Testis (tissue), 3 donors: ENCODE results near the gene FARS2. TPM values are rescaled to one million over a fixed set of nuclear protein-coding genes. Genes with fewer than 3 reads are reported as not detected.

Experiments
- DNase-seq: peaks from one replicate; pipeline ENCODE4 v3.0.0-alpha.2; 2019
- H3K27ac ChIP-seq, 2 donors: fragments of 200-600 bp; sonication (generic); one replicate each; pipeline ENCODE4 v1.5.1; 2019
- H3K27me3 ChIP-seq: fragments of 200-600 bp; sonication (generic); one replicate; pipeline ENCODE4 v1.5.1; 2019
- H3K36me3 ChIP-seq: fragments of 200-600 bp; sonication (generic); one replicate; pipeline ENCODE4 v1.5.1; 2017; ENCODE audit warnings: low read depth; ENCODE audit errors: missing control alignments
- H3K4me1 ChIP-seq: fragments of 200-600 bp; sonication (generic); one replicate; pipeline ENCODE4 v1.5.1; 2019
- H3K4me3 ChIP-seq, 2 donors: fragments of 200-600 bp; sonication (generic); one replicate each; pipeline ENCODE4 v1.5.1; 2017 to 2019
- H3K9me3 ChIP-seq: fragments of 200-600 bp; sonication (generic); one replicate; pipeline ENCODE4 v1.5.1; 2017
- CTCF ChIP-seq, 3 experiments: fragments of 450-650 bp in 2 of 3; fragments of 200-600 bp in 1 of 3; sonication (generic) in 1 of 3; IDR thresholded peaks; one replicate each; pipeline ENCODE4 v1.5.1; 2016 to 2019; ENCODE audit warnings: antibody characterized with exemption in 3 of 3, mild to moderate bottlenecking in 2 of 3, moderate library complexity in 1 of 3
- POLR2A ChIP-seq: fragments of 450-650 bp; IDR thresholded peaks from one replicate; pipeline ENCODE4 v1.6.1; 2017; ENCODE audit warnings: antibody characterized with exemption, mild to moderate bottlenecking, moderate library complexity
- WGBS, 2 donors: methylation state at CpG; one replicate each; pipeline ENCODE4 v1.1.5; 2018; 5-methylcytosine and 5-hydroxymethylcytosine counted together
- intact Hi-C: fragments of 100-400 bp; cut with DNase I; formaldehyde crosslinking; loops from one replicate; pipeline ENCODE4 v1.15.1; 2023; ENCODE audit warnings: low total_unique reads
- polyA plus RNA-seq: library from polyadenylated mRNA; stranded (reverse); fragments of 350-450 nt; fragmentation: Illumina TruSeq; extraction: RNeasy Lipid Tissue Mini Kit (QIAGEN cat#74804); gene quantifications from one replicate; pipeline ENCODE4 v1.2.3, GENCODE V29; 2014; ENCODE audit warnings: low read depth, low replicate concordance; ENCODE audit not compliant: insufficient read depth
- total RNA-seq, 2 donors: library from RNA; depleted of rRNA; stranded (reverse); fragments of >200 nt; gene quantifications; one replicate each; pipeline ENCODE4 v1.2.3, GENCODE V29; 2016

FARS2 gene
- total and polyA plus RNA-seq, 3 donors from 2014 or later = 15.4 to 26.8 (median 22.1) TPM

DNA sequence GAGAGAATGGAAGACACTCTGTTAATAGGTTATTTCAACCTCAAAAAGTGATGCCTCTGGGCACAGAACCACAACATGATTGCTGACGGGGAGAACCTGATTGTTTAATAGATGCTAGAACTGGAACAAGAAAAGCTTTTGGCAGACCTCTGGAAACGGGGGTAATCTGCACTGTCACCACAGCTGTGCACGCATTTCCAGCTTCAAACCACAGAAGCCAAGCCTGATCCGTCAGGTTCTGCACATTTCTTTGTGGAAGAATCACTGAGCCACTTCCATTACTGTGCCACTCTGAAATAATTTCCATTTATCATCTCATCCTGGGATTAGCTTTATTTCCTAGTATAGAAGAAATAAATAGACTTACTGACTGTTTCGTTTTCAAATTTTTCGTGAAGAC, 309.3 kb downstream of the FARS2 start:
- no peak for DNase-seq
- WGBS, 2 donors = 79 to 81% methylated on average over 6 of the region's 6 CpGs
- intact Hi-C loops = no loop called here

DNA sequence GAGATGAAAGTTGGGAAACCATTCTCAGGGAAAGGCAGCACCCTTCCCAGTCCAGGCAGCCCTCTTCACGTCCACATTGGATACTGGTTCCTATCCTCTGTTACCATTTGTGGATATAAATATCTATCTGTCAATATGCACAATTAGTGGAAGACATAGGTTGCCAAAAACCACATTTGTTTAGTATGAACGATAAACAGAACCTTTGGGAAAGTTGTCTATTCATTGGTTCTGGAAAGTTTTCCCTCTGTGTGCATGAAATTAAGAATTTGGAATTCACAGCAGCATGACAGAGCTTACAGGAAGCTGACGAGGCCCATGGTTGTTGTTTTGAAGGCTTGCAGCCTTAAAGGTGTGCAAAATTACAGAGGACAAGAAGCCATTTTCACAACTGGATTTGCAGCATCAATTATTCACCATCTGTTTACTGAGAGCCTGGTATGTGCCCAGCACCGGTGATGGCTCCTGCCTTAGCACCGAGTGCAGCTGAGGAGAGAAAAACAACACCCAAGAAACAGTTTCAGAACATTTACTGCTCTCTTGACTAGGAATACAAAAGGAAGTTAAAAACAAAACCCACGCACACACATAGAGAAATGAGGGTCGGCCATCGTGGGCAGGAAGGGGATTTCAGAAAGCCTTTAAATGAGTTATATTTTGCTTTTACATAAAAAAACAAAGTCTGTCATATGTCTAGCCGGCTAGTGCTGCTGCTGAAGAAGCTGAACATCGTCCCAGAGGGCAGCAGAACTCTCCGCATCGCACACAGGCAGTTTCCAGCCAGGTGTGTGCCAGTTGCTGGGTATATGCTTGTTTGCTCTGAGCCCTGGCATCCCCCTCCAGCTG, 319.6 kb downstream of the FARS2 start:
- Histone ChIP-seq H3K27ac (no peak overlapping the region), H3K4me3 (no peak overlapping the region), H3K9me3 (no peaks in the 10 kb centered on the region), H3K27me3 (no peaks in the 10 kb centered on the region), H3K4me1 (no peaks in the 10 kb centered on the region), H3K36me3 (no peaks in the 10 kb centered on the region)
- intact Hi-C loops = no loop called here
- no peak for TF ChIP-seq CTCF (IDR thresholded peaks at IDR 0.05)
- no peak for TF ChIP-seq POLR2A
- DNase-seq = no peak
- 70 to 75% methylated on average over 12 of the region's 12 CpGs for WGBS, 2 donors

More for the DNA sequence above, 309.3 kb downstream of the FARS2 start:
- Histone ChIP-seq H3K4me3 (no peak overlapping the region), H3K27ac (no peak overlapping the region), H3K4me1 (no peaks in the 10 kb centered on the region), H3K27me3 (no peaks in the 10 kb centered on the region), H3K9me3 (no peaks in the 10 kb centered on the region), H3K36me3 (no peaks in the 10 kb centered on the region)
- no peak for TF ChIP-seq CTCF (IDR thresholded peaks at IDR 0.05)
- TF ChIP-seq POLR2A = no peak

- Histone ChIP-seq H3K4me1 (no peaks in the 10 kb centered on the region), H3K4me3 (no peak overlapping the region), H3K27me3 (no peaks in the 10 kb centered on the region), H3K27ac (no peak overlapping the region), H3K9me3 (no peaks in the 10 kb centered on the region), H3K36me3 (no peaks in the 10 kb centered on the region)
- DNase-seq = no peak
- intact Hi-C loops = no loop called here
- TF ChIP-seq CTCF (IDR thresholded peaks at IDR 0.05) (no peak), POLR2A (no peak)
Measured at GRCh38 chr6:5582762-5583161, 321.4 kb downstream of the FARS2 start.

DNA sequence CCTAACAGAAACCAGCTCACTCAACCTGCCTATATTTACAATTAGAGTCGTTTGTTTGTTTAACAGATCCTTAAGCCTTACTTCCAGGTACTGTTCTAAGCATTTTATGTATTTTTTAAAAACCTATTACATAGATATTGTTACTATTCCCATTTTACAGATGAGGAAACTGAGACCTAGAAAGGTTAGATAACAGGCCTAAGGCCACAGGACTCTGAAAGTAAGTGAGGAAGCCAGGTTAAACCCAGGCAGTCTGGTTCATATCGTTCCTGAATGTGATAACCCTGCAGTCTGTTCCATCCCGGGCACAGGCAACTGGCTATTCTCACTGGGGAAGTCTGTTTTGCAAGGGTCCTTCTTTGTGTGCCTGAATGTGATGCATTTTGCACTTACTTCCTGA, 322.2 kb downstream of the FARS2 start:
- DNase-seq = no peak
- Histone ChIP-seq H3K4me1 (no peaks in the 10 kb centered on the region), H3K9me3 (no peaks in the 10 kb centered on the region), H3K27ac (no peak overlapping the region), H3K36me3 (no peaks in the 10 kb centered on the region), H3K27me3 (no peaks in the 10 kb centered on the region), H3K4me3 (no peak overlapping the region)
- intact Hi-C loops = no loop called here
- no peak for TF ChIP-seq POLR2A
- TF ChIP-seq CTCF (IDR thresholded peaks at IDR 0.05) = no peak
- WGBS, 2 donors = 52 to 63% methylated on average over 3 of the region's 3 CpGs

GRCh38 chr6:5584078-5584482, 322.8 kb downstream of the FARS2 start:
- no peak overlapping the region for H3K4me3 ChIP-seq
- 63 to 73% methylated on average over 5 of the region's 5 CpGs for WGBS, 2 donors
- H3K27ac ChIP-seq = no peak overlapping the region
- H3K9me3 ChIP-seq = no peaks in the 10 kb centered on the region
- H3K4me1 ChIP-seq = no peaks in the 10 kb centered on the region
- no peaks in the 10 kb centered on the region for H3K27me3 ChIP-seq
- DNase-seq = no peak
- intact Hi-C loops = no loop called here
- no peaks in the 10 kb centered on the region for H3K36me3 ChIP-seq
- TF ChIP-seq POLR2A = no peak
- no peak for TF ChIP-seq CTCF (IDR thresholded peaks at IDR 0.05)
